GM18861 (cell line): Measurements from ENCODE around the gene OAS1.
A peak's percentile ranks its signal among the peaks of the same experiment; 100 is the strongest.
"Not testable (repeated sequence)": the region's sequence is repeated elsewhere in the genome, so short reads cannot be mapped to it uniquely, and the experiment has no call there.

Experiments used
- ATAC-seq: cut with Tn5 transposase; IDR thresholded peaks from one replicate; pipeline ENCODE4 v1.9.1; 2021; ENCODE audit not compliant: unreplicated experiment

The OAS1 gene

DNA sequence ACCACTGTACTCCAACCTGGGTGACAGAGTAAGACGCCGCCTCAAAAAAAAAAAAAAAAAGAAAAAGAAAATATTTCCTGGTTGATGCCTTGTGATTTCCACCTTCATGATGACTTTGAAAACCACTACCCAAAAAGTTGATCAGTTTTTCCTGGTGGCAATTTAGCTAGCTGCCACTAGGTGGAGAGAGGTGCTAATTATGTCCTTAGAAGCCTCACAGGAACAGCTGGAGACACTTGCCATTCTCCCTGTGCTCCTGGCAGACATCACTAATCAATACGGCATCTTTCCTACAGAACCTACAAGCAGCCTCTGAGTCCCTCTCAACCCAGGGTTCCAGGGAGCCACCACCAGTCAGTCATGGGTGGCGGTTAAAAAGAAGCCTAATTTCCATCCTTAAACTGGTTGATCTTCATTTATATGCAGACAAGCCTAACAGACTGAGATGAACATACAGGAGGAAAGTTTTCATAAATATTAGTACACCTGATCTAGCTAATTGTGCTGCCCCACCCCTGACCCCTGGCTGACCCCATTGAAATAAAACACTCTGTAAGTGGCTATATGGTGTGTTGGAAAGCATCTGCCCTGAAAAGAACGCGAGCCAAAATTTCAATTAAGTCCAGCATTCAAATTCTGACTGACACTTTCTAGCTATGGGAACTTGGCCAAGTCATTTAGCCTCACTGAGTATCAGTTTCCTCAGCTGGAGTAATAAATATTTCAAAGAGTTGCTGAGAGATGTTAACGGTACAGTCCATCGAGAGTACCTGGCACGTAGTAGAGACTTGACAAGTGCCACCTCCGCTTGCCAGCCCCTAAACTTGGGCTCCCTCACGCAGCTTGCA lies 6.2 kb upstream of the OAS1 start:
- ATAC-seq, result no peak

DNA sequence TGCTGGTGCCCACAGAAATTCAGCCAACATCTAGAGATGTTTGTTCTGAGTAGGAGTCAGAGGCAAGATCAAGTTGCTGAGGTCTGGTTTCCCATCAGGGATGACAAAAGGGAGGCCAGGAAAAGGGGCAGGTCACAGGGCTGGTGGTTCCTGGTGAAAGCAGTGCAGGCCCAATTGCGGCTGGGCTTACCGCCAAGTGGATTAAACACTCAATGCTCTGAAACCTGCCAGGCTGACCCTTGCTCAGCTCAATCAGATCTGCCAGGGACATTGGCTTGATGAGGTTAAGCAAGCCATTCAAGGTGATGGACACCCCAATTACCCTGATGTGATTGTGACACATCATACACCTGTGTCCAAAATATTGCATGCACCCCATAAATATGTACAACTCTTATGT lies 5.5 kb upstream of the OAS1 start:
- ATAC-seq, result no peak

DNA sequence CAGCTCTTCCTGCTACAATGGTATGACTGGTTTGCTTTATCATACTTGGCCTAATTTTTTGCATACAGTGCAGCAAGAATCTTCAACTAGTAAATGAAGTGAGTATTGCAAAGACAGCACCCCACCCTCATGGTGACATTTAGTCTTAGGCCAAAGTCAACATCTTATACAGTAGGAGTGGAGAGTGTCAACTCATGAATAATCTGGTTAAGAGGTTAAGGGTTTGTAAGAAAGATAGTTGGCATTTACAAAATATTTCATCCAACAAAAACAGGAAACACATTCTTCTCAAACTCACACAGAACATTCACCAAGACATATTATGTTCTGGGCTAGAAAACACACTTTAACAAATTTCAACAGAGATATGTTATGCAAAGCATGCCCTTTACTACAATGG lies 2.2 kb upstream of the OAS1 start:
- ATAC-seq, result no peak

DNA sequence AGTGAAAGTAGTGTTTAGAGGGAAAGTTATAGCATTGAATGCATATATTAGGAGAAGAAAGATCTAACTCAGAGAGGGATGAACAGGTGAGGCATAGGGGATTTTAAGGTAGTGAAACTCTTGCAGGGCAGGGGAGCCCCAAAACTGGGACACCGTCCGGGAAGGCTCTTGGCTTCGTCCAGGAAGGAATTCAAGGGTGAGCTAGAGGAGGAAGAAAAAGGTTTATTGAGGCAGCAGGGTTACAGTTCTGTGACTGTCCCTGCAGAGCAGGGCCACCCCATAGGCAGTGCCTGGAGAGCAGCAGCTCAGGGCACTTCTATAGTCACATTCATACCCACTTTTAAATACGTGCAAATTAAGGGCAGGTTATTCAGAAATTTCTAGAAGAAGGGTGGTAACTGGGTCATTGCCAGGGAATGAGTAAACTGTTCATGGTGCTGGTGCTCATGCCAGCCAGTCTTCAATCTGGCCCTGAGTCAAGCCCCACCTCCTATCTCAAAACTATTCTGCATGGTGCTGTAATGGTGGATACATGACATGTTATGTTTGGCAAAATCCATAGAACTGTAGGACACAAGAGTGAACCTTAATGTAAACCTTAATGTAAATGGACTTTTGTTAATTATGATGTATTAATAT lies 1.2 kb upstream of the OAS1 start:
- ATAC-seq, result no peak

GRCh38 chr12:112907415-112908157 lies 824 bp downstream of the OAS1 start:
- ATAC-seq, result no peak

DNA sequence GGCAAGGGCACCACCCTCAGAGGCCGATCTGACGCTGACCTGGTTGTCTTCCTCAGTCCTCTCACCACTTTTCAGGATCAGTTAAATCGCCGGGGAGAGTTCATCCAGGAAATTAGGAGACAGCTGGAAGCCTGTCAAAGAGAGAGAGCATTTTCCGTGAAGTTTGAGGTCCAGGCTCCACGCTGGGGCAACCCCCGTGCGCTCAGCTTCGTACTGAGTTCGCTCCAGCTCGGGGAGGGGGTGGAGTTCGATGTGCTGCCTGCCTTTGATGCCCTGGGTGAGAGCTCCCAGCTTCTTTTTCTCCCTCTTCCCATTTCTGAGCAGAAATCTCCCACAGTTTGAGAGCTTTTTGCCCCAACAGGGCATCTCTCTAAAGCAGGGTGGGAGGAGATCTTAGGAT lies 1.8 kb downstream of the OAS1 start:
- ATAC-seq, result no peak

DNA sequence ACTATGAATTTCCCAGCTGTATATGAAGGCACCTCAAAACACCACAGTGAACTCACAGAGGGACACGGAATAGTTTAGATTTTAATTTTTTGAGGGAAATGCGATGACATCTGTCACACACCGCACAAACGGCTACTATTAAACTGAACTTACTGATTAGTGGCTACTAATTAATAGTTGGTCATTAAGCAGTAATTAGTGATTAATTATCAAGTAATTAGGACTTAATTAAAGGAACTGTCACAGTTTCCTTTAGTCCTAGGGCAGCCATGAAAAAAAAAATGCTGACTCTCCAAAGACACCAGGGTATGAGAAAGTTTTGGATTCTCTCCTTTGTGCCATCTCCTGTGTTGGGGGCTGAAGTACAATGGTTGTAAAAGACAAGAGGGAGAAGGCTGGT lies 2.9 kb downstream of the OAS1 start:
- no peak for ATAC-seq

- ATAC-seq, result no peak
Observed at GRCh38 chr12:112913038-112913688, 6.4 kb downstream of the OAS1 start.

GRCh38 chr12:112913888-112914287 lies 7.1 kb downstream of the OAS1 start:
- ATAC-seq, result not testable (repeated sequence)

DNA sequence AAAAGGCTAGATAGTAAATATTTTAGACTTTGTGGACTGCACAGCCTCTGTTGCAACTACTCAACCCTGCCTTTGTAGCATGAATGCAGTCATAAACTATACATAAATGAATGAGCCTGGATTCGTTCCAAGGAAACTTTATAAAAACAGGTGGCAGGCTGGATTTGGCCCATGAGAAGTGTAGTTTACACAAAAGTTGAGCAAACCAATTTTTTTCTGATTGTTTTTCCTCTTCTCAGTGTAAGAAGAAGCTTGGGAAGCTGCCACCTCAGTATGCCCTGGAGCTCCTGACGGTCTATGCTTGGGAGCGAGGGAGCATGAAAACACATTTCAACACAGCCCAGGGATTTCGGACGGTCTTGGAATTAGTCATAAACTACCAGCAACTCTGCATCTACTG lies 9.5 kb downstream of the OAS1 start:
- ATAC-seq, result no peak

- no peak for ATAC-seq
Observed at GRCh38 chr12:112919121-112919520, 12.4 kb downstream of the OAS1 start.

- ATAC-seq, result peak; percentile 64
Observed at GRCh38 chr12:112924986-112925385, 18.2 kb downstream of the OAS1 start.

- not testable (repeated sequence) for ATAC-seq
Observed at GRCh38 chr12:112926416-112927033, 19.8 kb downstream of the OAS1 start.

- no peak for ATAC-seq
Observed at GRCh38 chr12:112927475-112927874, 20.7 kb downstream of the OAS1 start.

- ATAC-seq, result no peak
Observed at GRCh38 chr12:112927925-112928324, 21.2 kb downstream of the OAS1 start.

GRCh38 chr12:112928978-112929377 lies 22.2 kb downstream of the OAS1 start:
- no peak for ATAC-seq

DNA sequence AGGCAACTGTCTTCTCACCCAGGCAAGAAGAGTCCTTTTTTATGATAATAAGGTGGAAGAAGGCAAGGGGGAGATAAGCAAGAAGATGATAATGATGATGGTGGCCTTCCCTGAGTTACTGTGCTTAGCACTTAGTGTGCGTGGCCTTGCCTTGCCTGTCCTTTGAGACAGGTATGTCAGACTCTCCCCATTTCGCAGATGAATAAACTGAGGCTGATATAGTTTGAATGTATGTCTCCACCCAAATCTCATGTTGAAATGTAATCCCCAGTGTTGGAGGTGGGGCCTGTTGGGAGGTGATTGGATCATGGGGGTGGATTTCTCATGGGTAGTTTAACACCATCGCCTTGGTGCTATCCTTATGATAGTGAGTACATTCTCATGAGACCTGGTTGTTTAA lies 23.0 kb downstream of the OAS1 start:
- no peak for ATAC-seq

DNA sequence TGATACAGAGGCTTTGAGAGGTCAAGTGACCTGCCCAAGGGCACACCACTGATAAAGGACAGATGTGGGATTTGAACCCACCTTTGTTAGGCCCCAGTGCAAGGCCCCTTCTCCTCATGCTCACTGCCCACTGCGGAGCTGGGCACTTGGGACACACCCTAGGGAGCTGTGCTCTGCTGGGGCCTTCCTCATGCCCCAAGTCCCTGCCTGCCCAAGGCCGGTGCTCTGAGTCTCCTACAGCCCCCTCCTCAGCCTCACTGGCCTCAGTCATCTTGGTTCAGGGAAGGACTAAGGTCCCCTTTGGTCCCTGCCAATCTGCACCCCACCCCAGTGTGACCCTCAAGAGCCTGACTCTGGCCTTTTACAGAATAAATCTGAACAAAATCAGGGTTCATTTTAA lies 23.6 kb downstream of the OAS1 start:
- no peak for ATAC-seq

DNA sequence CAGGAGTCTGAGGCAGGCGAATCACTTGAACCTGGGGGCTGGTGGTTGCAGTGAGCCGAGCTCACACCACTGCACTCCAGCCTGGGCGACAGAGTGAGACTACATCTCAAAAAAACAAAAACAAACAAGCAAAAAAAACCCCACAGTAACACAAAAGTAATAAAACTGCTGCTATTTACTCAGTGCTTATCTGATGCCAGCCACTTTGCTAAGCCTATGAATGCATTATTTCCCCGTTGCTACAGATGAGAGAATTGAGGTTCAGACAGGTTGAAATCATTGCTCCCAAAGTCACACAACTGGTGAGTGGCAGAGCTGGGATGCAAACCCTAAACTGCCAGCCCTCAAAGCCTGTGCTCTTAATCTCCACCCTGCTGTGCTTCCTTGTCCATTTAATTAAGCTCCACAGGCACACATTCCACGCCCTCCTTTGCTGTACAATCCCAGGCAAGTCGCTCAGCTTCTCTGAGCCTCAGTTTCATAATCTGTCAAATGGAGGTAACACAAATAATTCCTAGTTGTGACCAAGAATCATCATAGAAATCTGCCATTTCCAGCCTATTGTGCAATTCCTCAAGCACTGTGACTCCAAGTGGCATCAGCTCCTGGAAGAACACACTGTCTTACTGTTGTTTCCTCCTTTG lies 25.8 kb downstream of the OAS1 start:
- ATAC-seq, result no peak

DNA sequence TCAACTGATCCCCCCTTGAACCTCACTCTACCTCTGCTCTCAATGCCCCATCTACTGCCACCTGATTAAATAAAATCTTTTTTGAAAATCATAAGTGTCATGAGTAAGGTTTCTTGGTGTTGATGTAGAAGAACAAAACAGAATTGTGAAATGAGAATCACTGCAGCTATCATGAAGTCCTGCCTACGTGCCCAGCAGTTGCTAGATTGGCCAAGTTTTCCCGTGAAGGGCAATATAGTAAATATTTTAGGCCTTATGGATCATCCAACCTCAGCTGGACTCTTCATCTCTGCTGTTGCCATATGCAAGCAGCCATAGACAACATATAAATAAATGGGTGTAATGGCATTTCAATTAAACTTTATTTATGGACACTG lies 26.4 kb downstream of the OAS1 start:
- no peak for ATAC-seq

GRCh38 chr12:112936264-112936663 lies 29.5 kb downstream of the OAS1 start:
- ATAC-seq, result no peak
